NCI-H2081 treated with DMSO at 0.1 percent for 48 hours (cell line): ENCODE measurements around the gene LYZL1.
"Not testable (repeated sequence)": the region's sequence is repeated elsewhere in the genome, so short reads cannot be mapped to it uniquely, and the experiment has no call there.

Experiments used
- DNase-seq: peaks from one replicate; lab custom pipeline; 2025; lab: John Stamatoyannopoulos, UW

Gene LYZL1

DNA sequence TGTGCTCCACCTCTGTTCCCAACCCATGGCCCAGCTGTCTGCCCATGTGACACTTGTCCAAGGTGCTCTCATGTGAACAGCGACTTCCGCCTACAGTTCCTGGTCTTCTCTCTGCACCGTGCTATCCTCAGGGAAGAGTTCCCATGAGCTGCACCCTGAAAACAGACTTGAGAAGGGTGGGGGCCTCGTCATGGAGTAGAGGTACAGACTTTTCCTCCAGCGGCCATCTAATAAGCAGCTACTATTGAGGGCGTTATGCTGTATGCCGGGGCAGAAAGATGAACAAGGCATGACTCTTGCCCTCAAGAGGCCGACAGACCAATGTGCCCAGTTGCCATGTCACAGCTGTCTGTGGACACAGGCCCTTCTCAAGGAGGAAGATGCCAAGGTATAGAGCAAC, 25.4 kb upstream of the LYZL1 start:
- DNase-seq: no peak

DNA sequence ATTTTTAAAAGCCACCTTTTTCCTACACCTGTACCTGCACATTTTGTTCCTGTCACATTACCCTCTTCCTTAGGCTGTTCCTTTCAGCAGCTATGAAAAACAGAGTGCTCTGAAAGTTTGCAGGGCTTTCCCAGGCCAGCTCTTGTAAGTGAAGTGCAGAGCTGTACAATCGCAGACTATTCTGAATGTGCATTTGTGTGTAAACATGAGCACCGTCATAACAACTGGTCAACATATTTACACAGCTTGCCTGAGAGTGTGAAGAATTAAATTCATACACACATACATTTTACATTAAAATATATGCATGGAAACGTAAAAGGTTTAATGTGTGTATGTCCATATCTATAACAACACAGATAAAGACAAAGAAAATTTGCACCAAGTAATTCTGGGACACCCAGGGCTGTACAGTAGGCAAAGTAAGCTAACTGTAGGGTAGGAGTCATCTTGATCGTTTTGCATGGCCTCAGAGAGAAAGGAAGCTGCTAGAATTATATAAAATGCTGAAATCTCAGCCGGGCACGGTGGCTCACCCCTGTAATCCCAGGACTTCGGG, 23.6 kb upstream of the LYZL1 start:
- DNase-seq: no peak

DNA sequence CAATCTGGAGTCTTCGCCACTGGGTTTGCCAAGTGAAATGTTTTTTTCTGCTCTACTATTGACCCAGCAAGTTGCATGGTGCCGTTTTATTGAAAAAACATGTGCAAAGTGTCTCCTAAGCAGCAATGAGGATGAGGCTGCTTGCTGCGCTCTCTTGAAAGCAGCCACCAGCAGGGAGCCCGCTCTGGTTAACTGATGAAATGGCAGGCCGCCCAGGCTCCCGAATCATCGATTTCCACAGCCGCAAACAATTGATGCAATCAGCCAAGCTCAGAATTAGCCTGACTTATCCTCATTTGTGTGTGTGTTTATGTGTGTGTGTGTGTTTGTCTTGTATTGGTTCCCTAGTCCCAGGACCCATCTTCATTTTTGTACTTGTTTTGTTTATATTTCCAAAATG, 22.2 kb upstream of the LYZL1 start:
- no peak for DNase-seq

DNA sequence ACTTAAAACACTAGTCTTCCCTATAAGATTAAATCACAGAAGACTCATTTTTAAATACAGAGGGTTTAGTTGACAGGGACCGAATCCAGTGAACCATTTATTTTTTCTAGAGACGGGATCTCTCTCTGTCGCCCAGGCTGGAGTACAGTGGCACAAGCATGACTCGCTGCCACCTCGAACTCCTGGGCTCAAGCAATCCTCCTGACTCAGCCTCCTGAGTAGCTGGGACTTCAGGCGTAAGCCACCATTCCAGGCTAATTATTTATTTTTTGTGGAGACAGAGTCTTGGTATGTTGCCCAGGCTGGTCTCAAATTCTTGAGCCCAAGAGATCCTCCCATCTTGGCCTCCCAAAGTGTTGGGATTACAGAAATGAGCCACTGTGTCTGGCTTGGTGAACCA, 20.9 kb upstream of the LYZL1 start:
- no peak for DNase-seq

DNA sequence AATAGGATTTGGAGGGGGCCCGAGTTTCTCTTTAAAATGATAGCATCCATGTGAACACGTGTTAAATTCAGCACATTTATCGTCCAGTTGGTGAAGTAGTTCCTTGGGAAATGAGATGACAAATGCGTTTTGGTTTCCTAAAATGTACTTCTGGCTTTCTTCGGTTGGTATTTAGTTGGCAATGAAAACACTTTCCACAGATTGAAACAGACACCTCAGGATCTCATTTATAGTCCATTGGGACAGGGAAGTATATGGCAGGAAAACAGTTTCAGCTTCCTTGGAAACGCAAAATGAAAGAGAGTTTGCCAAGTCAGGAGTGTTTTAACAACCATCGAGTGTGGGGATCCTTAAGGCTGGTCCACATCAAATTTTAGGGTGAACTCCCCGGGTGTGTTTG, 19.4 kb upstream of the LYZL1 start:
- no peak for DNase-seq

DNA sequence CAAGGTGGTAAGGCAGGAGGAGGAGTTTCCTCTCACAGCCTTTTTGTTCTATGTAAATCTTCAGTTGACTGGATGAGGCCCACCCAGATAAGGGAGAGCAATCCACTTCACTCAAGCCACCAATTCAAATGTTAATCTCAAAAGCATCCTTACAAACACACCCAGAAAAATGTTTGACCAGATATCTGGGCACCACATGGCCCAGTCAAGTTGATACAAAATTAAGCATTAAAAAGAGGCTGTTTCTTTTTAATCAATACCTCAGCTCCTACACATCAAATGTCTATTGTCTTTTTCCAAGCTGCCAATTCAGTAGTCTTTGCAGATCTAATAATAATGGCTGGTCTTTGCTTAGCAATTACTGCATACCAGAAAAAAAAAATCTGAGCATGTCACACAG, 18.0 kb upstream of the LYZL1 start:
- DNase-seq: no peak

DNA sequence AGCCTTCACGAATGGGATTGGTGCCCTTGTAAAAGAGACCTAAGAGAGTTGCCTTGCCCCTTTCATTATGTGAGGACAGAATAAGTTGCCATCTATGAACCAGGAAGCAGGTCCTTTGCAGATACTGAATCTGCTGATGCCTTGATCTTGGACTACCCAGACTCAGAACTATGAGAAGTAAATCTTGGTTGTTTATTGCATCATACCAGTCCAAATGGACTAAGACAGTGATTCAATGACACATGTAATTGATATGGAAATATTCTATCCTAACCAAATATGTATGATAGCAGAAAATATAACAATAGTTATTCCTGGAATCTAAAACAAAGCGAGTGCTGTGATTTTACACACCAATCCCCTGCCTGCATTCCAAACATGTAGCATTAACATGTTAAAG, 17.0 kb upstream of the LYZL1 start:
- no peak for DNase-seq

DNA sequence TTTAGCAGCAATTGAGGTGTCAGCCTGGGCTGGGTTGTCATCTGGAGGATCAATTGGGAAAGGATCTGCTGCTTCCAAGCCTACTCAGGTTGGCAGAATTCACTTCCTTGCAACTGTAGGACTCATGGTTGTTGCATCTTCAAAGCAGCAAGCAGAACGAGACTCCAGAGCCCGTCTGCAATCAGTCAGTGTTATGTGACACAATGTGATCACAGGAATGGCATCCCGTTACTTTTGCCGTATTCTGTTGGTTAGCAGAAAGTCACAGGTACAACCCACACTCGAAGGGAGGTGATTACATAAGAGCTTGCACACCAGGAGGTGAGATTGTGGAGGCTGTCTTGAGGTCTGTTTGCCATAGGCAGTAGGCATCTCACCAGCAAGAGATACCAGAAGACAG, 15.4 kb upstream of the LYZL1 start:
- DNase-seq: no peak

DNA sequence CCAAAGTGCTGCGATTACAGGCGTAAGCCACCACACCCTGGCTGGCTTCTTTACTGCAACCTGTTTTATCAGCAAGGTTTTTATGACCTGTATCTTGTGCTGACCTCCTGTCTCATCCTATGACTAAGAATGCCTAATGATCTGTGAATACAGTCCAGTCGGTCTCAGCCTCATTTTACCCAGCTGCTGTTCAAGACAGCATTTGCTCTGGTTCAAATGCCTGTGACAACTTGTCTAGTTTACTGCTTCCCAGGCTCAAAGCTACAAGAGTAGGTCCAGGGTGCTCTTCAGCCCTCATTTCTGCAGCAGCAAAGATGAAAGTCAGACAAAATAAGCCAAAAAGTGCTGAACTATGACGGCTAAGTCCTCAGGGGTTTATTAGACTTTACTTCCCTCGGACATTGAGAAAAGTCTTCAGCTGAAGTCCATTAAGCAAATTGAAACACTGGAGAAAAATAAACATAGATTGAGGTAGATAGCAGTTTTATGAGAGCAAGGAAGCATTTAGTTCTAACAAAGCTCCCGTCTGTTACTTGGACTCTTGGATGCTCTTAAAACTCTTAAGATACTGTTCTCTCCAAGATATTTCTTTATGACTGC, 12.5 kb upstream of the LYZL1 start:
- DNase-seq: no peak

DNA sequence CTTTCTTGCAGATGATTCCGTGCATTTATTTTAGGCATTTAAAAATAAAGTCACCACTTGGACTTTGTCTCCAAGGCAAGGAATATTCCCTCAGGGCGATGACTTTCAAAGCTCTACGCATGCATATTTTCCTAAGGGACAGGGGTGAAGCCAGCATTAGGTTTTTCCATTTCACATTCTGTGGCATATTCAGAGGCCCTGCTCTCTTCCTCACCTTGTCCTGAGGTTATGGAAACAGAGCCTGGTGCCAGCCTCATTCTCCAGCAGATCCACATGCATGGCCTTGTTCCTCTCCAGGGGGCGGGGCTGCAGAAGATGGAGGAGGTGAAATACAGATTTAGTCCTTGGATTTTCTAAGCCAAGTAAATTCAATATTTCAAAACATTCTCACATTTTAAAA, 11.6 kb upstream of the LYZL1 start:
- DNase-seq: no peak

DNA sequence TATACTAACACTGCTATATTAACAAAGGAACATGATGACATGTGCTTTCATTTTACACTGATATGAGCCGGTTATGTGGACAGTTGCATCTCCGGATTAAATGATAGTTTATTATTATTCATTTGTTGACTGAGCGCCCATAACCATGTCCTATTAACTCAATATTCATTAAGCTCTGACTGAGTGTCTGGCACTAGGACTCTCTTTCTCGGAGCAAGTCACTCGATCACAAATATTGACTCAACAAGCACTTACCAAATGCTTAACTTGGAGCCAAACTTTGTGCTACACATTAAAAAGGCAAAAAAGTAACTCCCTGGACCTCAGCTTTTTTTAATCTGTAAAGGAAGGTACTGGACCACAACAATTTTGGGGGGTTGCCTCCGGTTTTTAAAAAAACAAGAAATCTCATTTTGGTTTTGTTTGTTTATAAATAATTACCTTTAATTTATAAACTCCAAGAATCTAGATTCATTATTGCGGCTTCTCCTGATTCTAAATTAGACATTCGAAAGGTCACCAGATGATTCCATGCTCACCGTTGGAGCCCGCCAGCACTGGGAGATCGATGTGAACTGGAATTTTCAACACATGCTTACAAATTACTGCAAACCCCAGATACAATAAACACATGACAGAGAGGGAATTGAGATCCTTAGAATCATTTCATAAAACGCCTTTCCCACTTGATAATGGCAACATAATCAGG, 8.9 kb upstream of the LYZL1 start:
- no peak for DNase-seq

DNA sequence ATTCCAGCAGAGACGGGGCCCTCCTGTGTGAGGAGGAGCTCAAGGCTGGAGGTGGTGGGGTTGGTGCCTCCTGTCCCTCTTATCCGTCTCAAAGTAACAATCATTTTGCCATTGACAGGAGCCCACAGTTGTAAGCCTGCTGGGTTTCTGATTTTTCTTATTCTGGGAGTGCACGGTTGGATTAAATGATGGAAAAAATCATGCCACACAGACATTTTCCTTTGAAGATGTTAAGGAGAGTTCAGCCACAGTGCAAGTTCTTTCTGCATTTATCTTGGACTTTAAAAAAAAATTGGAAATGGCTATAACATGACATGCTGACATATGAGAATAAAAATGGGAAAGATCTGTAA, 8.4 kb upstream of the LYZL1 start:
- DNase-seq: no peak

DNA sequence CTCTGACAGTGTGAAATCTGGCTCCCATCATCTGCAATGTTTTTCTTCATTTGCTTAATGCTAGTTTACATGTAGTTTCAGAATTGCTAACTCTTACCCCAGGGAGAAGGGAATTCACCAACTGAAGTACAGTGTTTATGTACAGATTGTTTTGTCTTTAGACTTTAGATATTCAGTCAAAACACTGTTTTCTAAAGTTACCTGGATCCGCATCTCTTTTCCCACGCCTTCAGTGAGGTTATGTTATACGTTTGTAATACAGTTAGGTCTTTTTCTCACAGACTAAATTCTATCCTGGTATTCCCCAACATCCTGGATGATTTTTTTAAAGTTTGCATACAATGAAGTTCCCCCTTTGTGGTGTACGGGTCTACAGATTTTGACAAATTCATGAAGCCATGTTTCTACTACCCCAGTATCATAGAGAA, 3.2 kb upstream of the LYZL1 start:
- no peak for DNase-seq

DNA sequence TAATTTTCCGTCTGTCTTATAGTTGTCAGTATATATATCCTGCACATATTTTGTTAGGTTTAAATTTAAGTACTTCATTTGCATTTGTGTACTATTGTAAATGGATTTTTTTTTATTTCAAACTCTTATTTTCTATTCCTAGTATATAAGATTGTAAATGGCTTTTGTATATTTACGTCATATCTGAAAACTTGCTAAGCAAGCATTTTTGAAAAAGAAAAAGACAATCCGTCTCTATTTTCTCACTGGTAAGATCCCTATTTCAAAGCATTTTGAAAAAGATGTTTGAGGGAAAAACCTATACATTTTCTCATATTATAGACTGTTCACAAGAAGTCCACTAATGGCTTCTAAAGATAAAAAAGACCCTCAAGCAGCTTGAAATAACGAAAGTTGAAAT, 1.2 kb upstream of the LYZL1 start:
- no peak for DNase-seq

DNA sequence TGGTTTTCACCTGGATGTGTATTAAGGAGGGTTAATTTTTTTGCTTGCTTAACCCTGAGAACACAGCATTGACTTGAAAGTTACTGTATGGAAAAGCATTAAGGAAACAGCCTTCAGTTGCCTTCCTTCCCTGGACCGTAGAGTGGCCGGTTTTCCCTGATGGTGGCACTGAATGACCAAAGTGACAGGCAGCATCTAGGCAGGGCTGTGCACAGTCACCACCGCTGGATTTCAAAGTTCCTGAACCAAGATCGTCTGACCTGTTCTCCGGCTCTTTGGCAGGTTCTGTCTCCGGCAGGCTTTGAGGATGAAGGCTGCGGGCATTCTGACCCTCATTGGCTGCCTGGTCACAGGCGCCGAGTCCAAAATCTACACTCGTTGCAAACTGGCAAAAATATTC, 2.7 kb downstream of the LYZL1 start:
- DNase-seq: not testable (repeated sequence)

DNA sequence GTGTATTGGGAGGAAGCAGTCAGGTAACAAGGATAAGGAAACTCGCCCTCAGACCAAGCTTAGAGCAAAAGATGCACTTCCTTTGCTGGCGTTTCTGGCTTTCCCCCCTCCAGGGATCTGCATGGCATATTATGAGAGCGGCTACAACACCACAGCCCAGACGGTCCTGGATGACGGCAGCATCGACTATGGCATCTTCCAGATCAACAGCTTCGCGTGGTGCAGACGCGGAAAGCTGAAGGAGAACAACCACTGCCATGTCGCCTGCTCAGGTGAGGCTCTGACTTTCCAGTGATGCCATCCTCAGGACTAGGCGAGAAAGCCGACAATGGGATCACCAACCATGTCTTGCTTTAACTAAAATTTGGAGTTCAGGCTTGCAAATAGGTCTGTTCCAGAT, 3.5 kb downstream of the LYZL1 start:
- DNase-seq: not testable (repeated sequence)

DNA sequence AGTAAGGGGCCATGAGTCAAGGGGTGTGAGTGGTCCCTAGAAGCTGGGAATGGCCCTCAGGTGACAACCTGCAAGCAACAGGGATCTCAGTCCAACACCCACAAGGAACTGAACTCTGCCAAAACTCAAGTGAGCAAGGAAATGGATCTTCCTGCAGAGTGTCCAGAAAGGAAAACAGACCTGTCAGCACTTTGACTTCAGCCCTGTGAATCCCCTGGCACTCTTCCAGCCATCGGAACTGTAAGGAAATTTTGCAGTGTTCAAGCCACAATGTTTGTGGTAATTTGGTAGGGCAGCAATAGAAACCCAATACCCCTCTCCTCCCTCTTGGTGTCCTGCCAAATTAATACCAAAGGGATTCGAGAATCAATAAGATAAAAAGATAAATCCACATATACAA, 6.9 kb downstream of the LYZL1 start:
- no peak for DNase-seq

DNA sequence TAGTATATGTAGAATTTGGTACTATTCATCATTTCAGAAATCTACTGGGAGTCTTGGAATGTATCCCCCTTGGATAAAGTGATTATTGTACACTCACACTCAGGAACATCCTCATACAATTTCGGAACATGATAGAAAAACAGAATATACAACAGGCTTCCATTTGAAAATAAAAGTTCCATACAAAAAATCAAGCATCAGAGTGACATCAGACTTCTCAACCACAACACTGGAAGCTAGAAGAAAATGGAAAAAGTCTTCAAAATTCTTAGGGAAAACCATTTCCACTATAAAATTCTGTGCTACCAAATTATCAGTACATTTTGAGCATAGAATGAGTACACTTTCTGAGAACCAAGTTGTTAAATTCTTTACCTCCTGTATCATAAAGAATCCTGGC, 8.8 kb downstream of the LYZL1 start:
- no peak for DNase-seq

DNA sequence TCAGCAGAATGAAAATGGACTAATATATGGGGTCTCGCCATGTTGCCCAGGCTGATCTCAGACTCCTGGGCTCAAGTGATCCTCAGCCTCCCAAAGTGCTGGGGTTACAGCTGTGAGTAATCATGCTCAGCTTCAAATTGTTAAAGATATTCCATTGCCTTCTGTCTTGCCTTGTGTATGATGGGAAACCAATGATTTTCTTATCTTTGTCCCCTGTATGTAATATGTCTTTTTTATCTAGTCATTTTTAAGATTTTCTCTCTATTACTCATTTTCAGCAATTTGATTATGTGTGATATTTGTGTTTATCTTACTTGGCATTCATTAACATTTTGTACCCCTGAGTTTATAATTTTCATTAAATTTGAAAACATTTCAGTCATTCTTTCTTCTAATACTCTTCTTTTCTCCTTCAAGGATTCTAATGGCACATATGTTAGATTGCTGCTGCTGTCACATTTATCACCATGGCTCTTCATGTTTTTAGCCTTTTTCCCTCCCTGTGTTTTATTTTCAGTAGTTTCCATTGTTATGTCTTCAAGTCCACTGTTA, 12.6 kb downstream of the LYZL1 start:
- no peak for DNase-seq

DNA sequence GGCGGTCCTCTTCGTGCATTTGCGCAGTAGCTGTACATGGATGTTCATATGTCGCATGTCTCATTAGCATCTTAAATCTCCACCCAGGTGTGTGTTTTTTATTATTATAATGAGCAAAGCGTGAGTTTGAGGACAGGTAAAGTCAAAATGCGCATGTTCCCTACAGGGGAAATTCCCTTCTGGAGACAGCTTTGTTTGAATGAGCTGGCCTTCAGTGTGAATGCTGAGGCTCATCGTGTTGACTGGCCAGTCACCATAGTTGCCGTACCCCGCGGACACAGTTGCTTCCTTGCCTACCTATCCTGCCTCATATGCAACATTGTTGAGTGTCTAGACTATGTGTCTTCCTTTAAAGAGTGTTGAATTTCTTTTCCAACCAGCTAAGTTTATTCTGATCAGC, 13.6 kb downstream of the LYZL1 start:
- no peak for DNase-seq

DNA sequence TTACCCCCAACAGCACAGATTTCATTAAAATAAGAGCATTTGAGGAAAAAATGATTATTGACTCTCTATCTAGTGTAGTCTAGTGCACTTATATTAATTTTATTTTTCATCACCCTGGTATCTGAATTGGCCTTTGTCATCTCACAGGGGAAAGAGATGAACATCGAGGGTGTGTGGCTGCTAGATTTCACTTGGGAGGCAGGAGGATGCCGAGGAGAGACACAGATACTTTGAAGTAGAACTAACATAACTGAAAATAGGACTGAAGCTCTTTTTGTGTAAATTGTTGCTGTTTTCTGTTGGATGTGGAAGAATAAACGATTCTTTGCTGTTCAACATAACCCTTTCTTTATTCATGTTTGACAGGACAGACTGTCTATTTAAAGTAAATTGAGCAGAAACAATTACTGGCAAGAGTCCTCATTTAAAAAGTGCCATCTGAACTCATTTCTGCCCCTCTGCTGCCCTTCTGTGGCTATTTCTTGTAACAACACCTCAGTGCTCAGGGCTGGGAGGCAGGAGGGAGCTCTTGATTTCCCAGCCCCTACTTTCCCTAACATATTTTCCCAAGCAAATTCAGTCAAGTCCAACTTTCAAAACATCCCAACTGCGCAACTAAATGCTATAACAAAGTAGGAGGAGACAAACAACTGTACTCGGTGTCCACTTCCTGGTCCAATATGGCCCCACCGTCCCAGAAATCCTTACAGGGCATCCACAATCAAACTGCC, 15.6 kb downstream of the LYZL1 start:
- DNase-seq: peak; percentile 60

DNA sequence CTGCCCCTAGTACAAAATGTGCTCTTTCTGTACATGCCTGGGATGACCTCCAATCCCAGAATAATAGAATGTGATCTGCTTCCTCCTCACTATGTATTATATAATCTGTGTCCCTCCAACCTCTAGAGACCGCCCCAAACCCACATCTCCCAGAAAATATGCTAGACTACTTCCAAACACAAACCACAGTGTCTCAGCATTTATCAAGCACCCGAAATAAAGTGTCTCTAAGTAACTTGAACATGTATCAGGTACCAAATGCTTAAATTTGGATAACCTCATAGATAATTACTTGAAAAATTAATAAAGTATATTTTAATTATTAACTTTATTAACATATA, 16.1 kb downstream of the LYZL1 start:
- DNase-seq: no peak

DNA sequence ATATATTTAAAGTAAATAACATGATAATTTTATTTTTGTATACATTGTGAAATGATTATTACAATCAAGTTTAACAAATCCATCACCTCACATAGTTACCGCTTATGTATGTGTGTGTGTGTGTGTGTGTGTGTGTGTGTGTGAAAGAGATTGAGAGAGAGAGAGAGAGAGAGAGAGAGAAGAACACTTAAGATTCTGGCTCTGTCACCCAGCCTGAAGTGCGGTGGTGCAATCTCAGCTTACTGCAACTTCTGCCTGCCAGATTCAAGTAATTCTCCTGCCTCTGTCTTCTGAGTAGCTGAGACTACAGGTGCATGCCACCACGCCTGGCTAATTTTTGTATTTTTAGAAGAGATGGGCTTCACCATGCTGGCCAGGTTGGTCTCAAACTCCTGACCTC, 17.8 kb downstream of the LYZL1 start:
- no peak for DNase-seq
